SK-N-SH (cell line): ENCODE data around the gene DAB2IP. TPM values are rescaled to one million over a fixed set of nuclear protein-coding genes. Genes with fewer than 3 reads are reported as not detected.

Experiments
- CTCF ChIA-PET: fragments of 300-600, 350-600 bp; formaldehyde crosslinking; extraction: SDS; loops from one replicate; lab custom pipeline; 2021; lab: Yijun Ruan, JAX
- POLR2A ChIA-PET: fragments of 350-600 bp; sonication (Branson Sonifier 250); formaldehyde crosslinking; extraction: SDS; loops from one replicate; lab custom pipeline; 2020; ENCODE audit warnings: antibody characterized with exemption, inconsistent platforms; lab: Yijun Ruan, JAX
- DNase-seq: peaks from one replicate; pipeline ENCODE4 v3.0.0; 2012
- H2AFZ ChIP-seq: fragments of 200-600 bp; sonication (generic); 2 replicates; pipeline ENCODE4 v1.8.1; 2016; ENCODE audit warnings: antibody characterized with exemption, mild to moderate bottlenecking, low read depth
- H3F3A ChIP-seq: fragments of 200-600 bp; sonication (generic); replicated peaks from 2 replicates; pipeline ENCODE3; 2016; ENCODE audit warnings: antibody characterized with exemption, mild to moderate bottlenecking; ENCODE audit not compliant: insufficient read depth
- H3K27ac ChIP-seq, 2 experiments: fragments of 200-500 bp in 1 of 2; fragments of 200-600 bp in 1 of 2; sonication (Bioruptor generic) in 1 of 2; sonication (generic), shearing (Covaris generic) in 1 of 2; 2 replicates each; pipeline versions ENCODE4 v1.5.1 to v1.6.1; 2014 to 2016; ENCODE audit warnings: low read depth in 2 of 2, inconsistent platforms in 1 of 2, low read length in 1 of 2, mild to moderate bottlenecking in 1 of 2, mixed read lengths in 1 of 2
- H3K27me3 ChIP-seq: fragments of 200-600 bp; sonication (generic), shearing (Covaris generic); 2 replicates; pipeline ENCODE4 v1.6.1; 2016; ENCODE audit warnings: mixed run types; ENCODE audit not compliant: insufficient read depth
- H3K36me3 ChIP-seq, 2 experiments: fragments of 200-500 bp in 1 of 2; fragments of 200-600 bp in 1 of 2; sonication (Bioruptor generic) in 1 of 2; sonication (generic) in 1 of 2; replicated peaks in 1 of 2; 2 replicates each; pipeline versions ENCODE3 to v1.5.1; 2014 to 2016; ENCODE audit warnings: low read length in 1 of 2, mild to moderate bottlenecking in 1 of 2; ENCODE audit not compliant: insufficient read depth in 2 of 2, control insufficient read depth in 1 of 2
- H3K4me1 ChIP-seq, 2 experiments: fragments of 200-500 bp in 1 of 2; fragments of 200-600 bp in 1 of 2; sonication (Bioruptor generic) in 1 of 2; sonication (generic), shearing (Covaris generic) in 1 of 2; 2 replicates each; pipeline versions ENCODE4 v1.5.1 to v1.6.1; 2014 to 2016; ENCODE audit warnings: low read depth in 1 of 2, low read length in 1 of 2, mixed run types in 1 of 2; ENCODE audit not compliant: insufficient read depth in 2 of 2, control insufficient read depth in 1 of 2
- H3K4me2 ChIP-seq: fragments of 200-600 bp; sonication (generic), shearing (Covaris generic); 2 replicates; pipeline ENCODE4 v1.6.1; 2017; ENCODE audit warnings: mixed run types
- H3K4me3 ChIP-seq, 2 experiments: fragments of 200-500 bp in 1 of 2; fragments of 200-600 bp in 1 of 2; sonication (Bioruptor generic) in 1 of 2; sonication (generic), shearing (Covaris generic) in 1 of 2; 2 replicates each; pipeline versions ENCODE4 v1.5.1 to v1.8.1; 2014 to 2016; ENCODE audit warnings: low read depth in 2 of 2, inconsistent platforms in 1 of 2, low read length in 1 of 2, mild to moderate bottlenecking in 1 of 2, mixed read lengths in 1 of 2, moderate library complexity in 1 of 2
- H3K79me2 ChIP-seq: fragments of 200-600 bp; sonication (generic); 2 replicates; pipeline ENCODE4 v1.8.1; 2017; ENCODE audit warnings: mild to moderate bottlenecking; ENCODE audit not compliant: insufficient read depth
- H3K9ac ChIP-seq: fragments of 200-600 bp; sonication (generic); 2 replicates; pipeline ENCODE4 v1.6.1; 2017; ENCODE audit warnings: mixed run types
- H3K9me2 ChIP-seq: fragments of 200-600 bp; sonication (generic); 2 replicates; pipeline ENCODE4 v1.6.1; 2017; ENCODE audit warnings: mixed run types
- H3K9me3 ChIP-seq: fragments of 200-600 bp; sonication (generic); 2 replicates; pipeline ENCODE4 v1.6.1; 2017; ENCODE audit warnings: mixed run types, mild to moderate bottlenecking, moderate library complexity
- H4K20me1 ChIP-seq: fragments of 200-600 bp; sonication (generic); 2 replicates; pipeline ENCODE4 v1.6.1; 2017; ENCODE audit warnings: mild to moderate bottlenecking, mixed run types; ENCODE audit not compliant: insufficient read depth
- CTCF ChIP-seq: fragments of 200-600 bp; sonication (generic); IDR thresholded peaks from 2 replicates; pipeline ENCODE4 v1.6.1; 2017; ENCODE audit warnings: antibody characterized with exemption, mild to moderate bottlenecking, moderate library complexity
- EP300 ChIP-seq, 2 experiments: IDR thresholded peaks; 2 replicates each; pipeline versions ENCODE4 v1.4.0 to v1.6.1; 2012; ENCODE audit warnings: borderline replicate concordance in 1 of 2, low read depth in 1 of 2, low read length in 1 of 2
- GATA2 ChIP-seq: sonication (generic); formaldehyde crosslinking; IDR thresholded peaks from 2 replicates; pipeline ENCODE4 v1.5.0; 2020; ENCODE audit warnings: mild to moderate bottlenecking, missing genetic modification reagents
- SIN3A ChIP-seq: IDR thresholded peaks from 2 replicates; pipeline ENCODE4 v1.6.1; 2012; ENCODE audit warnings: low read depth, mild to moderate bottlenecking, low read length, moderate library complexity, borderline replicate concordance
- SMC3 ChIP-seq: IDR thresholded peaks from 2 replicates; pipeline ENCODE4 v1.6.1; 2012; ENCODE audit warnings: low read depth, low read length, improper control_type of control experiment
- TEAD4 ChIP-seq: IDR thresholded peaks from 2 replicates; pipeline ENCODE4 v1.4.0; 2012; ENCODE audit warnings: mild to moderate bottlenecking, borderline replicate concordance; ENCODE audit not compliant: insufficient read depth
- USF1 ChIP-seq: IDR thresholded peaks from 2 replicates; pipeline ENCODE4 v1.4.0; 2012; ENCODE audit warnings: low read depth, borderline replicate concordance
- ZBTB33 ChIP-seq: IDR thresholded peaks from 2 replicates; pipeline ENCODE4 v1.4.0; 2012; ENCODE audit warnings: low read depth, borderline replicate concordance
- WGBS: methylation state at CpG from one replicate; pipeline ENCODE4 v1.1.6; 2017; ENCODE audit warnings: low lambda C conversion rate; 5-methylcytosine and 5-hydroxymethylcytosine counted together
- polyA plus RNA-seq, 3 experiments: library from polyadenylated mRNA; depleted of rRNA; stranded (reverse); fragments of >200 nt; gene quantifications; 2 replicates each; pipeline ENCODE4 v1.2.3, GENCODE V29; 2012

The DAB2IP gene
- polyA plus RNA-seq, 1 of the 3 experiments (the other 2 are of a cell fraction), result 21.4 TPM

- POLR2A ChIA-PET, result no interaction called here
- Histone ChIP-seq H3K36me3 (no peaks in the 10 kb centered on the region), H3K27me3 (no peaks in the 10 kb centered on the region), H3K9ac (no peak overlapping the region), H3K4me1 (peaks cover 0 to 29% of the 10 kb centered on the region in 2 experiments; a peak in 2 of 4 replicates), H3K9me3 (no peaks in the 10 kb centered on the region), H3K4me2 (no peak overlapping the region), H3K27ac (no peak overlapping the region), H4K20me1 (no peaks in the 10 kb centered on the region), H3K9me2 (no peaks in the 10 kb centered on the region), H3F3A (no peaks in the 10 kb centered on the region)
- CTCF ChIA-PET, result interaction anchor here (1.1 kb wide), 1 partner anchor 17 kb away, joined by 3 read pairs; no protein-coding TSS in a partner anchor
- no peak for DNase-seq
- WGBS, result 95% methylated on average over 5 of the region's 5 CpGs
- no peak for TF ChIP-seq EP300 (IDR thresholded peaks at IDR 0.05; ENCODE audit: borderline replicate concordance in 1 of 2, low read depth in 1 of 2, low read length in 1 of 2)
- no peak for TF ChIP-seq SMC3
- no peak for TF ChIP-seq CTCF
- no peak for TF ChIP-seq GATA2 (CRISPR knock-in tag)
- TF ChIP-seq ZBTB33, result no peak
- TF ChIP-seq, all 33 proteins: peak for 0
- Histone ChIP-seq H3K79me2 (no peaks in the 10 kb centered on the region), H2AFZ (no peak overlapping the region), H3K4me3 (no peak overlapping the region)
Observed at GRCh38 chr9:121821326-121821725, 169.9 kb downstream of the DAB2IP start.

GRCh38 chr9:121822093-121823085 is 171.0 kb downstream of the DAB2IP start:
- POLR2A ChIA-PET, result no interaction called here
- H3K4me1 ChIP-seq, result peaks cover 0 to 29% of the 10 kb centered on the region in 2 experiments; a peak in 2 of 4 replicates
- DNase-seq, result no peak
- H3K4me3 ChIP-seq, result no peak overlapping the region
- 91% methylated on average over 19 of the region's 34 CpGs for whole genome bisulfite sequencing
- no peaks in the 10 kb centered on the region for H3K9me3 ChIP-seq
- H3K27ac ChIP-seq, result no peak overlapping the region
- H3F3A ChIP-seq, result no peaks in the 10 kb centered on the region
- CTCF ChIA-PET, result interaction anchor here (0.6 to 1.1 kb wide), 3 partner anchors 16 to 204 kb away, joined by 3 to 4 read pairs (median 3); no protein-coding TSS in a partner anchor
- no peaks in the 10 kb centered on the region for H3K27me3 ChIP-seq
- no peaks in the 10 kb centered on the region for H4K20me1 ChIP-seq
- H3K4me2 ChIP-seq, result no peak overlapping the region
- no peak overlapping the region for H2AFZ ChIP-seq
- H3K36me3 ChIP-seq, result no peaks in the 10 kb centered on the region
- no peaks in the 10 kb centered on the region for H3K9me2 ChIP-seq
- no peaks in the 10 kb centered on the region for H3K79me2 ChIP-seq
- H3K9ac ChIP-seq, result no peak overlapping the region
- TF ChIP-seq TEAD4 (no peak), SIN3A (no peak), EP300 (IDR thresholded peaks at IDR 0.05; ENCODE audit: borderline replicate concordance in 1 of 2, low read depth in 1 of 2, low read length in 1 of 2) (no peak), USF1 (no peak)
- TF ChIP-seq, all 33 proteins: peak for 0
